Frontal cortex (tissue), 4 donors: ENCODE results near the gene GJA3. TPM values are rescaled to one million over a fixed set of nuclear protein-coding genes. Genes with fewer than 3 reads are reported as not detected.
"Not testable (repeated sequence)": the region's sequence is repeated elsewhere in the genome, so short reads cannot be mapped to it uniquely, and the experiment has no call there.

ENCODE experiments used
- DNase-seq, 2 donors: peaks; one replicate each; pipeline ENCODE4 v3.0.0; 2012; ENCODE audit warnings: low spot score in 2 of 2
- FAIRE-seq: peaks from 2 replicates; lab custom pipeline; 2012; peaks lifted over from hg19 to GRCh38; lab: Jason Lieb, UNC
- total RNA-seq: library from RNA; depleted of rRNA; stranded (reverse); fragments of >200 nt; gene quantifications from one replicate; pipeline ENCODE4 v1.2.3, GENCODE V29; 2014
- donor health status: control.
- donor health status: control.
- donor health status: control.

Gene GJA3
- total RNA-seq, 1 donor from 2014 or later: not detected

DNA sequence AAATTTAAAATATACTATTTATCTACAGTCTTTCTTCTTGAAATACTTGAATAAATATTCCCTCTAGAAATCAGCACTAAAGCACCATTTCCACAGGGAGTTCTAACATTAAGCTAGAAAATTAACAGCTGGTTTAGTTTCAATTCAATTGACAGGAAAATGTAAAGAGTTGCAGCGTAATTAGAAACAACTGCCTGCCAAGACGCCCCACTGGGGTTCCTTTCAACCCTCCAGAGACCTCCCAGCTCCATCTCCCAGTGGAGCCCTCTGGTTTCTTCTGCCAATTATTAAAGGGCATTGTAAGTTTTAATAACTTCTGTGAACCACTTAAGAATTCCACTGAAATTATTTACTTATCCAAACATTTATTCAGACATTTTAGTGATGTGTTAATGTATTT, 4.2 kb downstream of the GJA3 start:
- FAIRE-seq: no peak

GRCh38 chr13:20153290-20153689, 7.6 kb downstream of the GJA3 start:
- FAIRE-seq: not testable (repeated sequence)

More for the DNA sequence above, 4.2 kb downstream of the GJA3 start:
- DNase-seq: no peak

DNA sequence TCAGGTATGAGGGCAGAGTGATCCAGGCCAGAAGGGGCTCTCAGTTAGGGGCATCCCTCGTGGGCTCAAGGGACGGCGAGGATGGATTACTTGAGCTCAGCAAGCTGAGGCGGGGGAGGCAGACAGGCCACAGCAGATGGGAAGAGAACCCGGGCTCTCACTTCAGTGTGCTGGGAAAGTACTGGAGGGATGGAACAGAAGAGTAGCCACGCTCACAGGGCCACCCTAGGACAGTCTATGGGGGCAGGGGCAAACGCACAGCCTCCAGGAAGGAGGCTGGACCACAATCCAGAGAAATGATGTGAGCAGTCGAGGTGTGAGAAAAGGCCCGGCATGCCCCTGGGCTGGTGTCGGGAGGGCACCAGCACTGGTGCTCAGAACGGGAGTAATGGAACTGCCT, 9.2 kb downstream of the GJA3 start:
- FAIRE-seq (no peak), DNase-seq (no peak)

More at GRCh38 chr13:20153290-20153689, 7.6 kb downstream of the GJA3 start:
- DNase-seq: not testable (repeated sequence)

GRCh38 chr13:20151016-20151415, 9.8 kb downstream of the GJA3 start:
- DNase-seq (no peak), FAIRE-seq (no peak)

DNA sequence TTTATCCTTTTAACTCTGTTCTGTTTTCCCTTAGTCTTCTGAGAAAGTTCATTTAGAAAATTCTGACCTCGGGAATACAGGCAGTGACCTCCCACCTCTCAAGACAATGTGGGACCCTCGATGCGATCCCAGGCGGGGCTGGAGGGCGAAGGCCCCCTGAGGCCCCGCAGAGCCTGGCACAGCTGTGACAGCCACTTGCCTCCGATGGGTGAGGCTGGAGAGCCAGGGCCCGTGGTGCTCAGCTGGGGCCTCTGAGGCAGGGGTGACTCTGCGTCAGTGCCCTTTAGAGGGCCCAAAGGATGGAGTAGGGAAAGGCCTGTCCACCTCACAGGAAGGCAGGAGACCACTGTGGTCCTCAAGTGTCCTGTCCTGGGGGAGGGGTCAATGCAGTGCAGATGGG, 10.3 kb downstream of the GJA3 start:
- DNase-seq (no peak), FAIRE-seq (no peak)

DNA sequence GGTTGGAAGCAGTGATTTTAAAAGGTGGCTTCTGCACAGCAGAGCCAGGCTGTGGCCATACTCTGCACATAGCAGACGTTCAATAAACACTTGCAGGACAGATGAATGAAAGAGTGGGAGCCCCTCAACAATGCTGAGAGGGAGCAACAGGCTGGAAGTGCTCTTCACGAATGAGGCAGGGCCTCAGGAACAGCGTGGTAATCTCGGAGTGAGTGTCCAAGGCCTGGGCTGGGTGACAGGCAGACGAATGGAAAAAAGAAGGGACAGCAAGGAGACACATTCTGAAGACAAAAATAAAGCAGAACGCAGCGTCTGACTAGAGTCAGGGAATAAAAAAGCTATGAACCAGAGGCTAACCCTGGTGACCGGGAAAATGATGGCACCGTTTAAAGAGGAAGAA, 11.1 kb downstream of the GJA3 start:
- DNase-seq: no peak
- FAIRE-seq: no peak

DNA sequence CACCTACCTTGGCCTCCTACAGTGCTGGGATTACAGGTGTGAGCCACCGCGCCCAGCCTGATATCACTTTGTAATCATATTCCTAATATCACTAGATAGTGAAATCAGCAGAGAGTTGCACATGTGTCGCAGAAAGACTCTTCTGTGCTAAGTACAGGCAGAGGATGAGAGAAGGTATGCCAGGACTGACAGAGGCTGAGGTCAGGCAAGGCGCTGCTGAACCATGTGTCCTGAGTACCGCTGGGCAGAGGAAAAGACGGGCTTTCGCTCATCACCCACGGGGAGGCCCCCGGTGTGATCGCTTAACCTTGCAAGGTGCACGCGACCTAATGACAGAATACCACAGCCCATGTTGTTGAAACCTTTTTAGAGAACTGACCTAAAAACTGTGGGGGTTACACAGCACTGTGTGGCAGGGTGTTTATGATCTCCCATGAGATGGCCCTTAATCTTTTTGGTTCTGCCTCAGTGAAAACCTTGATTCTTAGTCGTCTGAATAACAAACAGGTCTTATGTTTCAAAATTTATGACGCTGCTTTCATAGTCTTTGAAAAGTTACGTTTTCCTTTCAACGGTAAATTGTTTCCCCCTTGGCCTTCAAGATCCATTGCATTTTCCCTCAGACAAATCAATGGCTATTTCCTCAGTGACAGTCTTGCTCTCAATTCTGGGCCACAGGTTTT, 12.2 kb downstream of the GJA3 start:
- FAIRE-seq: no peak
- no peak for DNase-seq

- no peak for DNase-seq
- no peak for FAIRE-seq
Measured at GRCh38 chr13:20146381-20146780, 14.5 kb downstream of the GJA3 start.

DNA sequence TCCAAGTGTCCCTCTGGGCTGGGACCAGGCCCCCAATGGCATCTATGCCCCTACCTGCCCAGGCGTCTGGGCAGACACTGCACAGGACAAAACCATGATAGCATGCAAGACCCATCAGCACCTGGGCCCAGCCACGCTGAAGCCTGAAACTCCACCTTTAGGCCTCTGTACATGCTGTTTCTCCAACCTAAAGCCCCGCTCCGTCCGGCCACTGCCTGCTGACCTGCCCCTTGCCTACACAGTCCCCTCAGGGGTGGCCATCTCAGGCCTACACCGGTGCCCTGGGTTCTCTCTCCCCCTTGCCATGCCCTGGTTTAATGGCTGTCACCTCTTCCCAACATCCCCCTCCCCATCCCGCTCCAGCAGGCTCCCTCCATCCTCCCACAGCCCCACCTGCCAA, 15.3 kb downstream of the GJA3 start:
- DNase-seq: no peak
- no peak for FAIRE-seq

DNA sequence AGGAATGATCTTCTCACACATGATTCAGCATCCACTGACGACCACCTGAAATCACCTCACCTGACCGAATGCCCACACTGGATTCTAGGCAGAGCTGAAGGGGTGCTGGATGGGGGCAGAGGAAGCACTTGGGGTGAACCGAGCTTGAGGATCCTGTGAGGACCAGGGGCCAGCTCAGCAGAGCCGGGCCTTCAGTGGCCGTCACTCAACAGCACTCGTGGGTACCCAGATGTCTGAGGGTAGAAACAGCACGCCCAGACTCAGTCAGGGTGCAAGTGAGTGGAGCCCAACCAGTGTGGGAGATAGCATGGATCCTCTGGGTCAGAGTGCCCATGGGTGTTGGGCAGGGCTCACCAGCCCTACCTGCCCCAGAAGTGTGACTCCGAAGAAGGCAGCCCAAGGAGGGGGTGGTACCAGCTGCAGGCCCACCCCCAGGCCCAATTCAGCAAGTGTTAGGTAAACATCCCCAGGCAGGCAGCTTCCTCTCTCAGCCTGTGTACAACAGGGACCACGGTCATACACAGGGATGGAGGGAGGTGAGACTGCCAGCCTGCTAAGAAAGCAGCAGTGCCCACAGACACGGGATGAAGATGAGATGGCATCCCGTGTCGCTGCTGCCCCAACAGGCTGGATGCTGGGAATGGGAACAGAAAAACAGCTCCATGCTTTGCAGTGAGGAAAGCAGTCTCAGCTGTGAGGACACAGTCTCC, 16.6 kb downstream of the GJA3 start:
- DNase-seq (no peak), FAIRE-seq (no peak)

DNA sequence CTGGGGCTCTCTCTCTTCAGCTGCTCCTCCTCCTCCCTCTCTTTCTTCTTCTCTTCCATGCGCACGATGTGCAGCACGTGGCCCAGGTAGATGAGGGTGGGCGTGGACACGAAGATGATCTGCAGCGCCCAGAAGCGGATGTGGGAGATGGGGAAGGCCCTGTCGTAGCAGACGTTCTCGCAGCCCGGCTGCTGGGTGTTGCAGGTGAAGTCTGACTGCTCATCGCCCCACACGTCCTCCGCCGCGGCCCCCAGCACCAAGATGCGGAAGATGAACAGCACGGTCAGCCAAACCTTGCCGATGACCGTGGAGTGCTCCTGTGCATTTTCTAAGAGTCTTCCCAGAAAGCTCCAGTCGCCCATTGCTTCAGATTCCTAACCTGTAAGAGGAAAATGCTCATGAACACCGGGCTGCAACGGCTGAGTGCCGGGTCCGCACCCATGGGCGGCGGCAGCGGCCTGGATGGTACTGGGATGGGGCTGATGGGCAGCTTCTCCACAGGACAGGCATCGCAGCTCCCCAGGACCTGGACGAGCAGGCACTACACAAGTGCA, 17.8 kb downstream of the GJA3 start:
- no peak for DNase-seq
- FAIRE-seq: no peak

GRCh38 chr13:20142023-20142926, 18.6 kb downstream of the GJA3 start:
- no peak for DNase-seq
- FAIRE-seq: no peak

DNA sequence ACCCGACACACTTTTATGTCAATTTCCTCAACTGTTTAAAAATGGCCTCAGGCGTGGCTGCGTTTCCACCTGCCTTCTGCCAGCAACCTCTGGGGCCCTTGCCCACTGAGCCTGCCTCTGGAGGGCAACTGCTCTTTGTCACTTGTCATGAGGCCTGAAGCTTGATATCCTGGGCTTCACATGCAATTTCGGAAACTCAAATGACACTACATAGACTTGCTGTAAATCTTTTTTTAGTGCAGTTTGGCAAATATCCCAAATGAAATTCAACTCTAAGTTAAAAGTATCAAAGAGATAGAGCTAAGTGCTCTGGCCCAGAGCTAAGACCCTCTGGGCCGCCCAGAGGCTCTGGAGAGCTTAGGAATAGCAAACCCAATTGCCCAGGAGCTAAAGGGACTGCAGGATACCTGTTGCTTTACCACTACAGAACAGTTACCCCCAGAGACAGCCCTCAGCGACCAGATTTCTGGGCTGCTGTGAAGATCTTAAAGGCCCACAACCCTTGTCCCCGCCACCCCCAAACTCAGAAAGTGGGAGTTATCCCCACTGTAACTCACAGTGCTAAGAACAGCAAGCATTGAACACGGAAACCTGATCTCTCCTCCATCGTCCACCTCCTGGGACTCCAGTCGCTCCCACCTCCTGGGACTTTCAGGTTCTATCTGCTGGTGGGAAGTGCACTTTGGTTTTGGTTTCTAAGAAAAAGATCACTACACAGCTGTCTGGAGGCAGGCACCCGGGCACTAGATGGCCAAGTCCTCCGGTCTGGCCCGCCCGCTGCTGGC, 19.4 kb downstream of the GJA3 start:
- no peak for DNase-seq
- FAIRE-seq: no peak

- FAIRE-seq: no peak
Measured at GRCh38 chr13:20140487-20140886, 20.4 kb downstream of the GJA3 start.

GRCh38 chr13:20137875-20138274, 23.0 kb downstream of the GJA3 start:
- no peak for DNase-seq

More at GRCh38 chr13:20140487-20140886, 20.4 kb downstream of the GJA3 start:
- DNase-seq: no peak

GRCh38 chr13:20136781-20137703, 23.8 kb downstream of the GJA3 start:
- no peak for FAIRE-seq
- no peak for DNase-seq

More at GRCh38 chr13:20137875-20138274, 23.0 kb downstream of the GJA3 start:
- no peak for FAIRE-seq

DNA sequence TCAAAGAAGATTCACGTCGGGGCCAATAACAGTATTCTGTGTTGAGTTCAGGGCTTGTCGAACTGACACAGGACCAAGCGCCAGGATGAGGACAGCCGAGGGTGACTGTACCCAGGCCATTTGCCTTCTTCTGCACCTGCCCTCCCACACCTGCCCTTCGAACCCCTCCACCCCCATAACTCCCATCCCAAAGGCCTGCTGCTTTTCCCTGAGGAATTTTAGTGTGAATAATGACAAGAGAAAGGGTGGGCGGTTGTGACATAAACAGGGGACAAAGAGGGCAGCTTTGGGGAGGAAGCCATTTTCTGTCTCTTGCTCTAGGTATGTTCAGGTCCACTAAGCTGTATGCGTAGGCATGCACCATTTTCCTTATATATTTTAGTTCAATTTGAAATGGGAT, 26.1 kb downstream of the GJA3 start:
- no peak for DNase-seq
- no peak for FAIRE-seq

DNA sequence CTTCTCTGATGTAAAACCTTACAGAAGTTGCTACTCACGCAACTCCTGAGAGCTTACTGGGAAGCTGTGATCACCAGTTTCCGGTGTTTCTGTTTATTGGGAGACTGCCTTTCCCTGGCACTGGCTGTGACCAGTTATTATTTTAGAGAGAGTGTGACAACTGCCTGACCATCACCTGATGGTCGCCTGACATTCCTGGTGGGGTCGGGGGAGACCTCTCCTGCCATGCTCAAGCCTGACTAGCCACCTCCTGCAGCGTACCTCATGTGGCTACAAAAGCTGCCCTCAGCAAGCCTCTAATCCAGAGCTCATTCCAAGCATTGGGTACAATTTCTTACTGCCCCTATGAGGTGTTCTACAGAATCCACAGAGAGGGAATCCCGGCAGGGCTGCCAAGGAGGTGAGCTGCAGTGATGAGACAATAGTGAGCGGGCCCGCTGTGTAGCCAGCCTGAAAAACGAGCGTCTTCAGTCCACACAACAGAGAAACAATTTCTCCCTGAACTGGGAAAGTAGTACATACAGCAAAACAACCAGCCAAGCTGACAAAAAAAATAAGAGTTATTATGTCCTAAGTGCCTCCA, 28.7 kb downstream of the GJA3 start:
- no peak for FAIRE-seq
- no peak for DNase-seq
